Uterus (tissue), 4 donors: ENCODE measurements around the gene SCAPER. TPM values are rescaled to one million over a fixed set of nuclear protein-coding genes. Genes with fewer than 3 reads are reported as not detected.
"Not testable (repeated sequence)": the region's sequence is repeated elsewhere in the genome, so short reads cannot be mapped to it uniquely, and the experiment has no call there.

Experiments used
- DNase-seq, 2 donors: peaks; one replicate each; pipeline ENCODE4 v3.0.0-alpha.2; 2019 to 2020
- H3K27ac ChIP-seq, 2 donors: fragments of 200-600 bp; sonication (generic); 1 replicate in 1 of 2; 2 replicates in 1 of 2; pipeline ENCODE4 v1.5.1; 2016 to 2018
- H3K27me3 ChIP-seq, 2 donors: fragments of 200-600 bp; sonication (generic); one replicate each; pipeline ENCODE4 v1.5.1; 2018 to 2019; ENCODE audit warnings: control low read depth in 1 of 2
- H3K36me3 ChIP-seq, 2 donors: fragments of 200-600 bp; sonication (generic); one replicate each; pipeline ENCODE4 v1.5.1; 2019; ENCODE audit warnings: control low read depth in 1 of 2
- H3K4me1 ChIP-seq, 2 donors: fragments of 200-600 bp; sonication (generic); one replicate each; pipeline ENCODE4 v1.5.1; 2018 to 2019; ENCODE audit warnings: control low read depth in 1 of 2
- H3K4me3 ChIP-seq, 2 donors: fragments of 200-600 bp; sonication (generic); 1 replicate in 1 of 2; 2 replicates in 1 of 2; pipeline ENCODE4 v1.5.1; 2018 to 2019; ENCODE audit warnings: mild to moderate bottlenecking in 1 of 2
- H3K9me3 ChIP-seq, 2 donors: fragments of 200-600 bp; sonication (generic); one replicate each; pipeline ENCODE4 v1.5.1; 2019; ENCODE audit warnings: control low read depth in 1 of 2
- POLR2A ChIP-seq, 2 donors: fragments of 450-650 bp; IDR thresholded peaks; one replicate each; pipeline ENCODE4 v1.6.1; 2016; ENCODE audit warnings: antibody characterized with exemption in 2 of 2, mild to moderate bottlenecking in 1 of 2, moderate library complexity in 1 of 2
- intact Hi-C: fragments of 100-400 bp; cut with DNase I; formaldehyde crosslinking; loops from one replicate; pipeline ENCODE4 v1.15.1; 2023; ENCODE audit warnings: low total_unique reads
- total RNA-seq, 4 donors: library from RNA; depleted of rRNA in 3 of 4; stranded (reverse); fragments of >200 nt in 3 of 4; gene quantifications; one replicate each; pipeline versions ENCODE4 v1.1.0 to v1.2.4, GENCODE V29; 2014 to 2023
- TF ChIP-seq, protein P1 (sequence below), 4 experiments: fragments of 200-600 bp in 2 of 4; fragments of 450-650 bp in 2 of 4; sonication (generic) in 2 of 4; IDR thresholded peaks; one replicate each; pipeline ENCODE4 v1.5.1; 2016 to 2019; ENCODE audit warnings: antibody characterized with exemption in 4 of 4, mild to moderate bottlenecking in 2 of 4, moderate library complexity in 1 of 4
- donor health status: DM: yes; HTN: yes; CAD: no.

SCAPER gene
- total RNA-seq, 4 donors from 2014 or later, result 10.6 to 74.2 (median 32.9) TPM

DNA sequence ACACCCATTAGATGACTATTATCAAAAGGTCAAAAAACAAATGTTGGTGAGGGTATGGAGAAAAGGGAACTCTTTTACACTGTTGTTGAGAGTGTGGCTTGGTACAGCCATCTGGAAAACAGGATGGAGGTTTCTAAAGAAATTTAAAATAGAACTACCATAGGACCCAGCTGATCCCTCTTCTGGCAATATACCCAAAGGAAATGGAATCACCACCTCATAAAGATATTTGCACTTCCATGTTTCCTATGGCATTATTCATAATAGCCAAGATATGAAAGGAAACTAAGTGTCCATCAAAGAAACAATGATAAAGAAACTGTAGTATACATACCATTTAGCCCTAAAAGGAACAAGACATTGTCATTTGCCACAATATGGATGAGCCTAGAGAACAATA lies 186.3 kb downstream of the SCAPER start:
- Histone ChIP-seq H3K36me3 (no peaks in the 10 kb centered on the region), H3K4me1 (no peaks in the 10 kb centered on the region), H3K27me3 (no peaks in the 10 kb centered on the region), H3K4me3 (no peak overlapping the region), H3K9me3 (peaks cover 0 to 20% of the 10 kb centered on the region in 2 donors), H3K27ac (no peak overlapping the region)
- no peak for DNase-seq
- intact Hi-C loops, result no loop called here
- TF ChIP-seq POLR2A (IDR thresholded peaks at IDR 0.05), result no peak
- TF ChIP-seq, protein P1, sequence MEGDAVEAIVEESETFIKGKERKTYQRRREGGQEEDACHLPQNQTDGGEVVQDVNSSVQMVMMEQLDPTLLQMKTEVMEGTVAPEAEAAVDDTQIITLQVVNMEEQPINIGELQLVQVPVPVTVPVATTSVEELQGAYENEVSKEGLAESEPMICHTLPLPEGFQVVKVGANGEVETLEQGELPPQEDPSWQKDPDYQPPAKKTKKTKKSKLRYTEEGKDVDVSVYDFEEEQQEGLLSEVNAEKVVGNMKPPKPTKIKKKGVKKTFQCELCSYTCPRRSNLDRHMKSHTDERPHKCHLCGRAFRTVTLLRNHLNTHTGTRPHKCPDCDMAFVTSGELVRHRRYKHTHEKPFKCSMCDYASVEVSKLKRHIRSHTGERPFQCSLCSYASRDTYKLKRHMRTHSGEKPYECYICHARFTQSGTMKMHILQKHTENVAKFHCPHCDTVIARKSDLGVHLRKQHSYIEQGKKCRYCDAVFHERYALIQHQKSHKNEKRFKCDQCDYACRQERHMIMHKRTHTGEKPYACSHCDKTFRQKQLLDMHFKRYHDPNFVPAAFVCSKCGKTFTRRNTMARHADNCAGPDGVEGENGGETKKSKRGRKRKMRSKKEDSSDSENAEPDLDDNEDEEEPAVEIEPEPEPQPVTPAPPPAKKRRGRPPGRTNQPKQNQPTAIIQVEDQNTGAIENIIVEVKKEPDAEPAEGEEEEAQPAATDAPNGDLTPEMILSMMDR (IDR thresholded peaks at IDR 0.05), result no peak

DNA sequence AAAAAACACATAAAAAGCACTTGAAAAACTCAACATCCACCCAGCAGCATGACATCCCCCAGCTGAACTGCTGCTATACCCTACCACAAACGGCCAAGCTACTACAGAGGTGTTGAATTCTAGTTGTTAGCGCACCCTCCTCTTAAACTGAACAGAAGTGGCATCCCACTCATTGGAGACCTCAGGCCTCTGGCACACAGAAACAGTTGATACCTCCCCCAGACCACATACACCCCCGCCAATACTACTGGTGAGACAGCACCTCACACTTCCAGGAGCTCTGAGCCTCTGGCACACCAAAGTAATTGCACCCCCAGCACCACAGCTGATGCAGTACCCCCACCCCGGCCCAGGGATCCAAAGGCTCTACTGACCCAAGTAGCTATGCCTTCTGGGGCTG lies 190.2 kb downstream of the SCAPER start:
- intact Hi-C loops, result no loop called here
- H3K4me3 ChIP-seq, result no peak overlapping the region

DNA sequence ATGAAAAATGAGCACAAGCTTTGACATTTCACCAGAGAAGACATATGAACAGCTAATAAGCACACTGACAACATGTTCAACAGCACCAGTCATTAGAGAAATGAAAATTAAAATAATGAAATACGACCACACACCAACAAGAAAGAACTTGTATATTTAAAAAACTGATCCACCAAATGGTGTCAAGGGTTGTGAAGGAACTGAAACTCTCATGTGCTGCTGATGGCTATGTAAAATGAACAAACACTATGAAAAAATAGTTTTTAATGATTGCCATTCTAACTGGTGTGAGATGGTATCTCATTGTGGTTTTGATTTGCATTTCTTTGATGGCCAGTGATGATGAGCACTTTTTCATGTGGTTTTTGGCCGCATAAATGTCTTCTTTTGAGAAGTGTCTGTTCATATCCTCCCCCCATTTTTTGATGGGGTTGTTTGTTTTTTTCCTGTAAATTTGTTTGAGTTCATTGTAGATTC lies 193.8 kb downstream of the SCAPER start:
- Histone ChIP-seq H3K27me3 (no peaks in the 10 kb centered on the region), H3K36me3 (no peaks in the 10 kb centered on the region), H3K4me3 (no peak overlapping the region), H3K27ac (no peak overlapping the region), H3K9me3 (no peaks in the 10 kb centered on the region), H3K4me1 (no peaks in the 10 kb centered on the region)
- DNase-seq, result no peak
- TF ChIP-seq POLR2A (IDR thresholded peaks at IDR 0.05), result no peak
- TF ChIP-seq, protein P1 (IDR thresholded peaks at IDR 0.05), result no peak
- intact Hi-C loops, result no loop called here

More for the DNA sequence above, 190.2 kb downstream of the SCAPER start:
- peaks cover 0 to 20% of the 10 kb centered on the region in 2 donors for H3K9me3 ChIP-seq
- no peaks in the 10 kb centered on the region for H3K27me3 ChIP-seq
- no peak for DNase-seq
- no peak overlapping the region for H3K27ac ChIP-seq
- no peaks in the 10 kb centered on the region for H3K4me1 ChIP-seq
- TF ChIP-seq POLR2A (IDR thresholded peaks at IDR 0.05), result no peak
- TF ChIP-seq, protein P1 (IDR thresholded peaks at IDR 0.05), result no peak
- H3K36me3 ChIP-seq, result no peaks in the 10 kb centered on the region

DNA sequence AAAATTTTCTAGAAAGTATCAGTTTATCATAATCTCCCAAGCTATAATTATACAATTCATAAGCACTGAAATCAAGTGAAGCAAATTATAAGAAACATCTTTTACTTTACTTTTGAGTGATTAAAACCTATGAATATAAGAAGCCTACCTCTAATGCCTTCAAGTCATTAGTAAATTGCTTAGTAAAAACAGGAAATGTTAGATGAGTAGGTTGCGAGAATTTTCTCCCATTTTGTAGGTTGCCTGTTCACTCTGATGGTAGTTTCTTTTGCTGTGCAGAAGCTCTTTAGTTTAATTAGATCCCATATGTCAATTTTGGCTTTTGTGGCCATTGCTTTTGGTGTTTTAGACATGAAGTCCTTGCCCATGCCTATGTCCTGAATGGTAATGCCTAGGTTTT lies 201.1 kb downstream of the SCAPER start:
- H3K9me3 ChIP-seq, H3K4me3 ChIP-seq, H3K4me1 ChIP-seq, intact Hi-C loops, H3K27me3 ChIP-seq, H3K36me3 ChIP-seq, DNase-seq, H3K27ac ChIP-seq: not testable (repeated sequence)

DNA sequence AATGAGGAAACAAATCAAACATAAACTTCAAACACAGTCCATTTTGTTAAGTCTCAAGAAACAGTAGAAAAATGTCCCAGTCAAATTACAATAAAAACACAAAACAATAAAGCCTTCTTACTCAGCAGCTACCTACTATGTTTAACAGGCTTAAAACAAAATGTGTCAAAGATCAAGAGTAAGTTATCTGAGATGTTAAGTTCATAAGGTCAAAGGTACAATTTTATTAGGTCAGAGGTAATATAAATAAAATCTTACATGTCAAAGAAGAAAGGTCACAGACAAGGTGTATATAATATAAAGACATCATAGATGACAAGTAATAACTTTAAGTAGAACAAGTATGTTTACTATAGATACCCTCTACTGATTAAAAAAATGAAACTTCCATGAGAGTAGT lies 208.3 kb downstream of the SCAPER start:
- no peak overlapping the region for H3K27ac ChIP-seq
- H3K4me3 ChIP-seq, result no peak overlapping the region
- intact Hi-C loops, result no loop called here
- H3K4me1 ChIP-seq, result no peaks in the 10 kb centered on the region
- DNase-seq, result no peak
- no peaks in the 10 kb centered on the region for H3K27me3 ChIP-seq
- no peaks in the 10 kb centered on the region for H3K36me3 ChIP-seq
- TF ChIP-seq POLR2A (IDR thresholded peaks at IDR 0.05), result no peak
- TF ChIP-seq, protein P1 (IDR thresholded peaks at IDR 0.05), result no peak
- H3K9me3 ChIP-seq, result no peaks in the 10 kb centered on the region

DNA sequence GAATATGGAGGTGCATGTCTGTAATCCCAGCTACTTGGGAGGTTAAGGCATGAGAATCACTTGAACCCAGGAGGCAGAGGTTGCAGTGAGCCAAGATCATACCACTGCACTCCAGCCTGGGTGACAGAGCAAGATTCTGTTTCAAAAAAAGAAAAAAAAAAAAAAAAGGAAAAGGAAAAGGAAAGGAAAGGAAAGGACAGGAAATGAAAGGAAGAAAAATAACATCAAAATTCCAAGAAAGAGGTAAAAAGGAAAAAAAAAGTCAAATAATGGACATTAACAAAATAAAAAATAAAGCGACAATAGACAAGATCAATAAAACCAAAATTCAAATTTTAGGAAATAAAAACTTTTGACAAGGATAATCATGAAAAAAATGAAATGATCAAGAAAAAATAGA lies 212.6 kb downstream of the SCAPER start:
- H3K9me3 ChIP-seq, H3K4me3 ChIP-seq, intact Hi-C loops, H3K27ac ChIP-seq, H3K27me3 ChIP-seq, H3K4me1 ChIP-seq, H3K36me3 ChIP-seq, DNase-seq: not testable (repeated sequence)

DNA sequence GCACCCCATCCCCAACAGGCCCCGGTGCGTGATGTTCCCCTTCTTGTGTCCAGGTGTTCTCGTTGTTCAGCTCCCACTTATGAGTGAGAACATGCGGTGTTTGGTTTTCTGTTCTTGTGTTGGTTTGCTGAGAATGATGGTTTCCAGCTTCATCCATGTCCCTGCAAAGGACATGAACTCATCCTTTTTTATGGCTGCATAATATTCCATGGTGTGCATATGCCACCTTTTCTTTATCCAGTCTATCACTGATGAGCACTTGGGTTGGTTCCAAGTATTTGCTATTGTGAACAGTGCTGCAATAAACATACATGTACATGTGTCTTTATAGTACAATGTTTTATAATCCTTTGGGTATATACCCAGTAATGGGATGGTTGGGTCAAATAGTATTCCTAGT lies 217.5 kb downstream of the SCAPER start:
- H3K9me3 ChIP-seq, H3K36me3 ChIP-seq, H3K4me3 ChIP-seq, H3K4me1 ChIP-seq, H3K27ac ChIP-seq, DNase-seq, H3K27me3 ChIP-seq, intact Hi-C loops: not testable (repeated sequence)
